HEK293 (cell line): ENCODE data around the gene RABIF.

ENCODE experiments used
- CTCF ChIA-PET: fragments of 350-600 bp; formaldehyde crosslinking; extraction: SDS; loops from one replicate; lab custom pipeline; 2021; ENCODE audit warnings: antibody characterized with exemption; lab: Yijun Ruan, JAX
- POLR2A ChIA-PET: fragments of 300-600 bp; formaldehyde crosslinking; extraction: SDS; loops from one replicate; lab custom pipeline; 2020; ENCODE audit warnings: antibody characterized with exemption, inconsistent platforms; lab: Yijun Ruan, JAX
- H3K27ac ChIP-seq: fragments of 200-500 bp; sonication (Bioruptor generic); 2 replicates; pipeline ENCODE4 v1.5.1; 2014; ENCODE audit warnings: low read depth, low read length, control low read depth, inconsistent platforms; ENCODE audit errors: extremely low read depth
- H3K36me3 ChIP-seq, 2 experiments: fragments of 200-500 bp in 1 of 2; sonication (Bioruptor generic) in 1 of 2; 1 replicate in 1 of 2; 2 replicates in 1 of 2; pipeline ENCODE4 v1.5.1; 2014 to 2017; ENCODE audit warnings: inconsistent platforms in 2 of 2, low read length in 2 of 2; ENCODE audit not compliant: control insufficient read depth in 2 of 2, insufficient read depth in 1 of 2
- H3K4me1 ChIP-seq: fragments of 200-500 bp; sonication (Bioruptor generic); 2 replicates; pipeline ENCODE4 v1.5.1; 2014; ENCODE audit warnings: mild to moderate bottlenecking, low read length, inconsistent platforms; ENCODE audit not compliant: control insufficient read depth, insufficient read depth
- H3K4me3 ChIP-seq: 2 replicates; pipeline ENCODE4 v1.5.1; 2011; ENCODE audit warnings: low read depth, mild to moderate bottlenecking, control low read depth, low read length, moderate library complexity
- H3K9me3 ChIP-seq: fragments of 200-500 bp; sonication (Bioruptor generic); 2 replicates; pipeline ENCODE4 v1.5.1; 2014; ENCODE audit warnings: low read depth, low read length, inconsistent platforms; ENCODE audit not compliant: control insufficient read depth, insufficient read depth
- EGR2 ChIP-seq: fragments of 450-650 bp; formaldehyde crosslinking; IDR thresholded peaks from 2 replicates; pipeline ENCODE4 v1.5.1; 2016; ENCODE audit warnings: low read depth, missing biosample characterization, missing genetic modification characterization
- HOXA7 ChIP-seq: sonication (generic); formaldehyde crosslinking; IDR thresholded peaks from 2 replicates; pipeline ENCODE4 v1.8.1; 2022; ENCODE audit warnings: missing genetic modification reagents, borderline replicate concordance
- KLF8 ChIP-seq: fragments of 450-650 bp; formaldehyde crosslinking; IDR thresholded peaks from 2 replicates; pipeline ENCODE4 v1.5.1; 2016; ENCODE audit warnings: missing biosample characterization, missing genetic modification characterization
- REPIN1 ChIP-seq: fragments of 450-650 bp; formaldehyde crosslinking; IDR thresholded peaks from 2 replicates; pipeline ENCODE4 v1.5.1; 2017; ENCODE audit warnings: missing biosample characterization, missing genetic modification characterization, low read depth
- SCRT1 ChIP-seq: fragments of 450-650 bp; formaldehyde crosslinking; IDR thresholded peaks from 2 replicates; pipeline ENCODE4 v1.5.1; 2016; ENCODE audit warnings: missing biosample characterization, missing genetic modification characterization, borderline replicate concordance
- SCRT2 ChIP-seq: fragments of 450-650 bp; formaldehyde crosslinking; IDR thresholded peaks from 2 replicates; pipeline ENCODE4 v1.5.1; 2016; ENCODE audit warnings: missing biosample characterization, missing genetic modification characterization
- YY1 ChIP-seq: fragments of 450-650 bp; formaldehyde crosslinking; IDR thresholded peaks from 2 replicates; pipeline ENCODE4 v1.5.1; 2018; ENCODE audit warnings: missing biosample characterization, missing genetic modification characterization
- YY2 ChIP-seq: fragments of 450-650 bp; formaldehyde crosslinking; IDR thresholded peaks from 2 replicates; pipeline ENCODE4 v1.5.1; 2016; ENCODE audit warnings: missing biosample characterization, missing genetic modification characterization
- ZBTB7A ChIP-seq: fragments of 450-650 bp; formaldehyde crosslinking; IDR thresholded peaks from 2 replicates; pipeline ENCODE4 v1.5.1; 2016; ENCODE audit warnings: low read depth, missing biosample characterization, missing genetic modification characterization
- ZBTB8A ChIP-seq: fragments of 450-650 bp; formaldehyde crosslinking; IDR thresholded peaks from 2 replicates; pipeline ENCODE4 v1.5.1; 2016; ENCODE audit warnings: missing biosample characterization, missing genetic modification characterization
- ZFP3 ChIP-seq: fragments of 450-650 bp; formaldehyde crosslinking; IDR thresholded peaks from 2 replicates; pipeline ENCODE4 v1.5.1; 2016; ENCODE audit warnings: low read depth, missing biosample characterization, missing genetic modification characterization
- ZFP69B ChIP-seq: fragments of 450-650 bp; formaldehyde crosslinking; IDR thresholded peaks from 2 replicates; pipeline ENCODE4 v1.5.1; 2016; ENCODE audit warnings: missing biosample characterization, missing genetic modification characterization
- ZNF10 ChIP-seq: fragments of 450-650 bp; formaldehyde crosslinking; IDR thresholded peaks from 2 replicates; pipeline ENCODE4 v1.5.1; 2017; ENCODE audit warnings: missing biosample characterization, missing genetic modification characterization
- ZNF114 ChIP-seq: fragments of 450-650 bp; formaldehyde crosslinking; IDR thresholded peaks from 2 replicates; pipeline ENCODE4 v1.5.0; 2017; ENCODE audit warnings: missing biosample characterization, missing genetic modification characterization
- ZNF132 ChIP-seq: fragments of 450-650 bp; formaldehyde crosslinking; IDR thresholded peaks from 2 replicates; pipeline ENCODE4 v1.5.1; 2017; ENCODE audit warnings: missing biosample characterization, missing genetic modification characterization, borderline replicate concordance
- ZNF169 ChIP-seq: fragments of 450-650 bp; formaldehyde crosslinking; IDR thresholded peaks from 2 replicates; pipeline ENCODE4 v1.5.1; 2016; ENCODE audit warnings: missing biosample characterization, missing genetic modification characterization
- ZNF175 ChIP-seq: fragments of 450-650 bp; formaldehyde crosslinking; IDR thresholded peaks from 2 replicates; pipeline ENCODE4 v1.5.1; 2016; ENCODE audit warnings: missing biosample characterization, missing genetic modification characterization
- ZNF211 ChIP-seq: fragments of 450-650 bp; formaldehyde crosslinking; IDR thresholded peaks from 2 replicates; pipeline ENCODE4 v1.5.1; 2016; ENCODE audit warnings: low read depth, missing biosample characterization, missing genetic modification characterization
- ZNF335 ChIP-seq: fragments of 450-650 bp; formaldehyde crosslinking; conservative IDR thresholded peaks from 2 replicates; pipeline ENCODE4 v1.5.1; 2016; ENCODE audit warnings: missing biosample characterization, missing genetic modification characterization
- ZNF391 ChIP-seq: fragments of 450-650 bp; formaldehyde crosslinking; IDR thresholded peaks from 2 replicates; pipeline ENCODE4 v1.5.1; 2016; ENCODE audit warnings: low read depth, missing biosample characterization, missing genetic modification characterization, borderline replicate concordance
- ZNF416 ChIP-seq: fragments of 450-650 bp; formaldehyde crosslinking; IDR thresholded peaks from 2 replicates; pipeline ENCODE4 v1.5.1; 2016; ENCODE audit warnings: missing biosample characterization, missing genetic modification characterization
- ZNF600 ChIP-seq: fragments of 450-650 bp; formaldehyde crosslinking; IDR thresholded peaks from 2 replicates; pipeline ENCODE4 v1.5.1; 2016; ENCODE audit warnings: missing biosample characterization, missing genetic modification characterization
- ZNF629 ChIP-seq: fragments of 450-650 bp; formaldehyde crosslinking; IDR thresholded peaks from 2 replicates; pipeline ENCODE4 v1.5.1; 2017; ENCODE audit warnings: missing biosample characterization, missing genetic modification characterization
- ZNF843 ChIP-seq: fragments of 450-650 bp; formaldehyde crosslinking; IDR thresholded peaks from 2 replicates; pipeline ENCODE4 v1.5.1; 2016; ENCODE audit warnings: missing biosample characterization, missing genetic modification characterization
- TF ChIP-seq, protein P1 (sequence below): fragments of 450-650 bp; formaldehyde crosslinking; IDR thresholded peaks from 2 replicates; pipeline ENCODE4 v1.5.1; 2016; ENCODE audit warnings: missing biosample characterization, missing genetic modification characterization
- TF ChIP-seq, protein P2 (sequence below): fragments of 450-650 bp; formaldehyde crosslinking; IDR thresholded peaks from 2 replicates; pipeline ENCODE4 v1.5.1; 2016; ENCODE audit warnings: missing biosample characterization, missing genetic modification characterization
- TF ChIP-seq, protein P3 (sequence below): fragments of 450-650 bp; formaldehyde crosslinking; IDR thresholded peaks from 2 replicates; pipeline ENCODE4 v1.5.1; 2016; ENCODE audit warnings: missing biosample characterization, missing genetic modification characterization

RABIF gene

DNA sequence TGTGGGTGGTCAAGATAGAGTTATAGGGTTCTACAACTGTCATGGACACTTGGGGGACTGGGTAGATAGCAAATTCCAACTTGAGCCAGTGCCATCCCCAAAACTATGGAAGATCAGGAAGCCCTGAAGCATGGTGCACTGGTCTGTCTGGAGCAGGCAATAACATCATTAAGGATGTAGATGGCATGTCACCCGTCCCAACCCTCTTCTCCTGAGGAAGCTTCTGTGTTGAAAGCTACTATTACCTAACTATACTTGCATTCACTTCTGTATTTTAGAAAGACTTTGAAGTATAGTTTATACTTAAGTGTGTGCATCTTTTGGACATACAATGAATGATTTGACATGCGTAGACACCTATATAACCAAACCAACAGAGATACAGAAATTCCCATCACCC is 32.9 kb downstream of the RABIF start:
- Histone ChIP-seq H3K36me3 (peaks cover 0 to 13% of the 10 kb centered on the region in 2 experiments; a peak in 1 of 3 replicates), H3K4me1 (peaks cover 3% of the 10 kb centered on the region), H3K9me3 (no peaks in the 10 kb centered on the region), H3K4me3 (no peak overlapping the region), H3K27ac (no peak overlapping the region)
- POLR2A ChIA-PET, result no interaction called here
- TF ChIP-seq EGR2 (no peak), ZNF114 (tag by site-specific recombination) (no peak), ZNF211 (tag by site-specific recombination) (no peak), SCRT2 (tag by site-specific recombination) (no peak), YY2 (tag by site-specific recombination) (no peak), ZNF175 (tag by site-specific recombination) (no peak), ZBTB8A (tag by site-specific recombination) (no peak), ZFP3 (tag by site-specific recombination) (no peak), HOXA7 (CRISPR knock-in tag) (no peak)
- TF ChIP-seq, protein P1, sequence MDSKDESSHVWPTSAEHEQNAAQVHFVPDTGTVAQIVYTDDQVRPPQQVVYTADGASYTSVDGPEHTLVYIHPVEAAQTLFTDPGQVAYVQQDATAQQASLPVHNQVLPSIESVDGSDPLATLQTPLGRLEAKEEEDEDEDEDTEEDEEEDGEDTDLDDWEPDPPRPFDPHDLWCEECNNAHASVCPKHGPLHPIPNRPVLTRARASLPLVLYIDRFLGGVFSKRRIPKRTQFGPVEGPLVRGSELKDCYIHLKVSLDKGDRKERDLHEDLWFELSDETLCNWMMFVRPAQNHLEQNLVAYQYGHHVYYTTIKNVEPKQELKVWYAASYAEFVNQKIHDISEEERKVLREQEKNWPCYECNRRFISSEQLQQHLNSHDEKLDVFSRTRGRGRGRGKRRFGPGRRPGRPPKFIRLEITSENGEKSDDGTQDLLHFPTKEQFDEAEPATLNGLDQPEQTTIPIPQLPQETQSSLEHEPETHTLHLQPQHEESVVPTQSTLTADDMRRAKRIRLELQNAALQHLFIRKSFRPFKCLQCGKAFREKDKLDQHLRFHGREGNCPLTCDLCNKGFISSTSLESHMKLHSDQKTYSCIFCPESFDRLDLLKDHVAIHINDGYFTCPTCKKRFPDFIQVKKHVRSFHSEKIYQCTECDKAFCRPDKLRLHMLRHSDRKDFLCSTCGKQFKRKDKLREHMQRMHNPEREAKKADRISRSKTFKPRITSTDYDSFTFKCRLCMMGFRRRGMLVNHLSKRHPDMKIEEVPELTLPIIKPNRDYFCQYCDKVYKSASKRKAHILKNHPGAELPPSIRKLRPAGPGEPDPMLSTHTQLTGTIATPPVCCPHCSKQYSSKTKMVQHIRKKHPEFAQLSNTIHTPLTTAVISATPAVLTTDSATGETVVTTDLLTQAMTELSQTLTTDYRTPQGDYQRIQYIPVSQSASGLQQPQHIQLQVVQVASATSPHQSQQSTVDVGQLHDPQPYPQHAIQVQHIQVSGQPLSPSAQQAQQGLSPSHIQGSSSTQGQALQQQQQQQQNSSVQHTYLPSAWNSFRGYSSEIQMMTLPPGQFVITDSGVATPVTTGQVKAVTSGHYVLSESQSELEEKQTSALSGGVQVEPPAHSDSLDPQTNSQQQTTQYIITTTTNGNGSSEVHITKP, result no peak
- CTCF ChIA-PET, result interaction anchor here (0.6 to 0.9 kb wide), 2 partner anchors 13 to 540 kb away, joined by 3 to 6 read pairs; no protein-coding TSS in a partner anchor

DNA sequence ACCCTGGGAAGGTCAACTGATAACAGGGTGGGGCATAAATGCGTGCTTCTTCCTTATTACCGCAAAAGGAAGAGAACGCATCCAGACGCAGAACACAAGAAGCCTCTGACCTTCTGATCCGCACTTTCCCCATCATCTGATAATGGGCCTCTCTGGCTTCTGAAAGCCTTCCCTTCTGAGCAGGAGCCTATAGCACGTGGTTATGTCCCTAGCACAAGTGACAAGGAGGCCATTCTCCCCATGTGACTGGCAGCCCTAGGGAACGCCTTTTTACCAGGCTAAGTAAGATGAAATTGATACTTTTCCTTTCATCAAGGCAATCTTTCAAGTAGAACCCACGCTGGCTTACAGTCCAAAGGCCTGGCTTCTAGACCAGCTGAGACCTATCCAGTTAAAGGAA is 34.2 kb downstream of the RABIF start:
- CTCF ChIA-PET, result interaction anchor here (0.6 to 2.2 kb wide), 3 partner anchors 12 to 130 kb away, joined by 3 to 8 read pairs (median 3); no protein-coding TSS in a partner anchor
- Histone ChIP-seq H3K27ac (no peak overlapping the region), H3K36me3 (peaks cover 0 to 13% of the 10 kb centered on the region in 2 experiments; a peak in 1 of 3 replicates), H3K4me1 (no peaks in the 10 kb centered on the region)
- TF ChIP-seq ZFP69B (tag by site-specific recombination) (no peak), KLF8 (no peak), ZBTB7A (tag by site-specific recombination) (no peak), YY2 (tag by site-specific recombination) (no peak), SCRT2 (tag by site-specific recombination) (no peak), ZNF843 (tag by site-specific recombination) (no peak), ZNF10 (no peak), ZNF335 (tag by site-specific recombination) (no peak), ZNF132 (tag by site-specific recombination) (no peak), ZNF416 (tag by site-specific recombination) (no peak), ZNF629 (no peak), REPIN1 (tag by site-specific recombination) (no peak), YY1 (no peak), ZNF600 (no peak), ZNF391 (tag by site-specific recombination) (no peak), ZNF169 (tag by site-specific recombination) (no peak), SCRT1 (tag by site-specific recombination) (no peak)
- TF ChIP-seq, protein P2, sequence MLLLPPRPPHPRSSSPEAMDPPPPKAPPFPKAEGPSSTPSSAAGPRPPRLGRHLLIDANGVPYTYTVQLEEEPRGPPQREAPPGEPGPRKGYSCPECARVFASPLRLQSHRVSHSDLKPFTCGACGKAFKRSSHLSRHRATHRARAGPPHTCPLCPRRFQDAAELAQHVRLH (tag by site-specific recombination), result no peak
- TF ChIP-seq, protein P3, sequence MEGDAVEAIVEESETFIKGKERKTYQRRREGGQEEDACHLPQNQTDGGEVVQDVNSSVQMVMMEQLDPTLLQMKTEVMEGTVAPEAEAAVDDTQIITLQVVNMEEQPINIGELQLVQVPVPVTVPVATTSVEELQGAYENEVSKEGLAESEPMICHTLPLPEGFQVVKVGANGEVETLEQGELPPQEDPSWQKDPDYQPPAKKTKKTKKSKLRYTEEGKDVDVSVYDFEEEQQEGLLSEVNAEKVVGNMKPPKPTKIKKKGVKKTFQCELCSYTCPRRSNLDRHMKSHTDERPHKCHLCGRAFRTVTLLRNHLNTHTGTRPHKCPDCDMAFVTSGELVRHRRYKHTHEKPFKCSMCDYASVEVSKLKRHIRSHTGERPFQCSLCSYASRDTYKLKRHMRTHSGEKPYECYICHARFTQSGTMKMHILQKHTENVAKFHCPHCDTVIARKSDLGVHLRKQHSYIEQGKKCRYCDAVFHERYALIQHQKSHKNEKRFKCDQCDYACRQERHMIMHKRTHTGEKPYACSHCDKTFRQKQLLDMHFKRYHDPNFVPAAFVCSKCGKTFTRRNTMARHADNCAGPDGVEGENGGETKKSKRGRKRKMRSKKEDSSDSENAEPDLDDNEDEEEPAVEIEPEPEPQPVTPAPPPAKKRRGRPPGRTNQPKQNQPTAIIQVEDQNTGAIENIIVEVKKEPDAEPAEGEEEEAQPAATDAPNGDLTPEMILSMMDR (tag by site-specific recombination), result no peak
- TF ChIP-seq, all 188 proteins: peak for 0
- Histone ChIP-seq H3K4me3 (no peak overlapping the region), H3K9me3 (no peaks in the 10 kb centered on the region)
- POLR2A ChIA-PET, result no interaction called here
